K562 (cell line): ENCODE measurements around the gene SMARCC1. TPM values are rescaled to one million over a fixed set of nuclear protein-coding genes. Genes with fewer than 3 reads are reported as not detected.

Experiments used
- ATAC-seq: fragments of 200-7000 bp; cut with Tn5 transposase; 3 replicates; pipeline ENCODE4 v1.9.1; 2020; ENCODE audit warnings: moderate library complexity
- BruUV-seq: library from RNA; stranded (reverse); fragments of 400-500 nt; replicated peaks from 2 replicates; lab custom pipeline; 2021; lab: Mats Ljungman, UMichigan
- CTCF ChIA-PET: fragments of 300-600 bp; formaldehyde crosslinking; extraction: SDS; loops from one replicate; lab custom pipeline; 2021; ENCODE audit warnings: low intra/inter-chr PET ratio; lab: Yijun Ruan, JAX
- POLR2A ChIA-PET: fragments of 300-600, 350-650 bp; sonication (Branson Sonifier 250); formaldehyde crosslinking; extraction: SDS; loops from one replicate; lab custom pipeline; 2021; ENCODE audit warnings: antibody characterized with exemption, inconsistent platforms; lab: Yijun Ruan, JAX
- DNase-seq, 4 experiments: peaks; one replicate each; pipeline versions ENCODE4 v3.0.0 to v3.0.0-alpha.2; 2011 to 2018; ENCODE audit warnings: low spot score in 3 of 4, mixed read lengths in 3 of 4; ENCODE audit errors: extremely low read depth in 1 of 4
- FAIRE-seq: peaks from 2 replicates; lab custom pipeline; 2011; peaks lifted over from hg19 to GRCh38; lab: Jason Lieb, UNC
- H2AFZ ChIP-seq: 2 replicates; pipeline ENCODE4 v1.6.0; 2011; ENCODE audit warnings: low read depth, low read length, control low read depth, inconsistent platforms
- H3K27ac ChIP-seq: fragments of 200-600 bp; 3 replicates; pipeline ENCODE4 v1.8.0; 2011; ENCODE audit warnings: low read depth, mild to moderate bottlenecking, control low read depth, inconsistent platforms, low read length, moderate library complexity, mixed read lengths; ENCODE audit errors: extremely low read depth
- H3K27me3 ChIP-seq, 2 experiments: fragments of 300-600 bp in 1 of 2; 2 replicates in 1 of 2; 3 replicates in 1 of 2; pipeline versions ENCODE4 v1.6.0 to v1.8.0; 2011; ENCODE audit warnings: inconsistent platforms in 2 of 2, low read length in 2 of 2, mild to moderate bottlenecking in 1 of 2, mixed read lengths in 1 of 2, moderate library complexity in 1 of 2; ENCODE audit not compliant: control insufficient read depth in 2 of 2, insufficient read depth in 2 of 2
- H3K36me3 ChIP-seq: fragments of 300-600 bp; 3 replicates; pipeline ENCODE4 v1.8.0; 2011; ENCODE audit warnings: mild to moderate bottlenecking, low read length, inconsistent platforms; ENCODE audit not compliant: control insufficient read depth, insufficient read depth
- H3K4me1 ChIP-seq, 2 experiments: fragments of 200-600 bp in 1 of 2; replicated peaks in 1 of 2; 2 replicates in 1 of 2; 3 replicates in 1 of 2; pipeline versions ENCODE4 v1.5.1 to v1.8.0; 2011; ENCODE audit warnings: inconsistent platforms in 2 of 2, low read length in 2 of 2, mild to moderate bottlenecking in 1 of 2, mixed read lengths in 1 of 2, moderate library complexity in 1 of 2; ENCODE audit not compliant: control insufficient read depth in 2 of 2, insufficient read depth in 2 of 2
- H3K4me2 ChIP-seq: 2 replicates; pipeline ENCODE4 v1.6.1; 2011; ENCODE audit warnings: low read length, control low read depth, inconsistent platforms, mixed read lengths; ENCODE audit not compliant: insufficient read depth
- H3K4me3 ChIP-seq: fragments of 200-600 bp; sonication (generic), shearing (Covaris generic); 2 replicates; pipeline ENCODE4 v1.5.1; 2016; ENCODE audit warnings: control low read depth, inconsistent platforms
- H3K79me2 ChIP-seq: fragments of 200-600 bp; 3 replicates; pipeline ENCODE4 v1.8.0; 2011; ENCODE audit warnings: low read length, inconsistent platforms; ENCODE audit not compliant: control insufficient read depth, insufficient read depth
- H3K9ac ChIP-seq, 2 experiments: 2 replicates each; pipeline versions ENCODE4 v1.6.0 to v1.6.1; 2011; ENCODE audit warnings: low read depth in 2 of 2, low read length in 2 of 2, control low read depth in 1 of 2, inconsistent platforms in 1 of 2, mild to moderate bottlenecking in 1 of 2, mixed read lengths in 1 of 2; ENCODE audit not compliant: insufficient read depth in 1 of 2
- H3K9me1 ChIP-seq: one replicate; pipeline ENCODE4 v1.6.0; 2011; ENCODE audit warnings: inconsistent platforms, mild to moderate bottlenecking, low read length, moderate library complexity; ENCODE audit not compliant: control insufficient read depth, insufficient read depth
- H3K9me3 ChIP-seq: replicated peaks from 2 replicates; pipeline ENCODE4 v1.5.1; 2011; ENCODE audit warnings: low read depth, low read length, inconsistent platforms; ENCODE audit not compliant: control insufficient read depth, insufficient read depth
- H4K20me1 ChIP-seq: replicated peaks from 2 replicates; pipeline ENCODE4 v1.6.1; 2011; ENCODE audit warnings: low read length, inconsistent platforms, mixed read lengths; ENCODE audit not compliant: control insufficient read depth, insufficient read depth
- CC2D1A ChIP-seq: fragments of 450-650 bp; IDR thresholded peaks from 2 replicates; pipeline ENCODE4 v1.6.1; 2017; ENCODE audit warnings: mild to moderate bottlenecking
- ETS2 ChIP-seq: IDR thresholded peaks from 2 replicates; pipeline ENCODE4 v1.6.1; 2016; ENCODE audit warnings: borderline replicate concordance, missing genetic modification characterization, mild to moderate bottlenecking, moderate library complexity, missing compliant biosample characterization; ENCODE audit not compliant: poor library complexity, severe bottlenecking
- NFYB ChIP-seq: IDR thresholded peaks from 2 replicates; pipeline ENCODE4 v1.6.1; 2011; ENCODE audit warnings: mild to moderate bottlenecking, moderate library complexity; ENCODE audit not compliant: insufficient read length; ENCODE audit errors: extremely low read depth
- NR2C2 ChIP-seq, 2 experiments: fragments of 200-800 bp in 1 of 2; sonication (Bioruptor generic) in 1 of 2; sonication (generic) in 1 of 2; formaldehyde crosslinking in 1 of 2; IDR thresholded peaks; 2 replicates each; pipeline versions ENCODE4 v1.6.1 to v1.8.0; 2016 to 2022; ENCODE audit warnings: mild to moderate bottlenecking in 1 of 2, missing compliant biosample characterization in 1 of 2, missing genetic modification characterization in 1 of 2, missing genetic modification reagents in 1 of 2
- PCBP1 ChIP-seq: fragments of 200-400 bp; formaldehyde crosslinking; IDR thresholded peaks from 2 replicates; pipeline ENCODE4 v1.6.1; 2018; ENCODE audit warnings: mild to moderate bottlenecking, low read depth, low read length; ENCODE audit not compliant: poor library complexity, severe bottlenecking
- RFX1 ChIP-seq: fragments of 450-650 bp; IDR thresholded peaks from 2 replicates; pipeline ENCODE4 v1.6.1; 2016; ENCODE audit warnings: mild to moderate bottlenecking, moderate library complexity
- ZC3H4 ChIP-seq: sonication (generic); formaldehyde crosslinking; IDR thresholded peaks from 2 replicates; pipeline ENCODE4 v1.9.0; 2021; ENCODE audit warnings: missing genetic modification reagents, borderline replicate concordance
- ZNF311 ChIP-seq: fragments of 250-450 bp; sonication (Bioruptor Pico); IDR thresholded peaks from 2 replicates; pipeline ENCODE4 v1.4.0; 2020; ENCODE audit warnings: mild to moderate bottlenecking, moderate library complexity
- ZNF431 ChIP-seq: sonication (generic); formaldehyde crosslinking; IDR thresholded peaks from 2 replicates; pipeline ENCODE4 v1.8.0; 2022; ENCODE audit warnings: mild to moderate bottlenecking, missing genetic modification reagents
- ZNF75A ChIP-seq: fragments of 450-650 bp; formaldehyde crosslinking; IDR thresholded peaks from 2 replicates; pipeline ENCODE4 v1.4.0; 2020; ENCODE audit warnings: mild to moderate bottlenecking
- ZNF830 ChIP-seq: fragments of 250-450 bp; sonication (Bioruptor Pico); IDR thresholded peaks from 2 replicates; pipeline ENCODE4 v1.5.0; 2021; ENCODE audit warnings: mild to moderate bottlenecking
- WGBS: fragments of 100-300 bp; shearing (Covaris generic); methylation state at CpG from one replicate; pipeline ENCODE4 v1.1.6; 2016; ENCODE audit warnings: low coverage, mixed read lengths; ENCODE audit not compliant: insufficient coverage; ENCODE audit errors: missing lambda C conversion rate; 5-methylcytosine and 5-hydroxymethylcytosine counted together
- in situ Hi-C: fragments of 300-500 bp; cut with MboI; formaldehyde crosslinking; loops from 4 replicates; pipeline ENCODE4 v1.15.0; 2018; ENCODE audit warnings: inconsistent platforms, mixed read lengths
- intact Hi-C: fragments of 100-400 bp; cut with micrococcal nuclease; formaldehyde crosslinking; loops from 2 replicates; pipeline ENCODE4 v1.14.2; 2022
- polyA plus RNA-seq, 8 experiments: library from polyadenylated mRNA; depleted of rRNA in 4 of 8; stranded (reverse) in 5 of 8; unstranded in 3 of 8; fragments of >200 nt; fragmentation: Nextera tagmentation in 2 of 8; fragmentation: Illumina TruSeq in 1 of 8; extraction: Ambion mirVana in 2 of 8; extraction: Trizol in 1 of 8; gene quantifications; 2 replicates each; pipeline versions ENCODE4 v1.2.1 to v1.2.3, GENCODE V29; 2011 to 2014; ENCODE audit warnings: inconsistent platforms in 1 of 8, missing spikeins in 1 of 8
- total RNA-seq, 7 experiments: library from RNA; depleted of rRNA in 6 of 7; stranded (reverse); fragments of >200 nt in 6 of 7; fragmentation: Illumina TruSeq in 2 of 7; extraction: Trizol in 2 of 7; gene quantifications; 2 replicates each; pipeline versions ENCODE4 v1.2.1 to v1.2.3, GENCODE V29; 2011 to 2021; ENCODE audit warnings: low replicate concordance in 1 of 7
- TF ChIP-seq, protein P1 (sequence below): fragments of 250-450 bp; sonication (Bioruptor Pico); IDR thresholded peaks from 2 replicates; pipeline ENCODE4 v1.8.0; 2022; ENCODE audit warnings: inconsistent platforms
- TF ChIP-seq, protein P2 (sequence below): IDR thresholded peaks from 2 replicates; pipeline ENCODE4 v1.6.1; 2016; ENCODE audit warnings: missing genetic modification characterization, missing compliant biosample characterization
- TF ChIP-seq, protein P3 (sequence below): fragments of 250-450 bp; sonication (Bioruptor Pico); IDR thresholded peaks from 2 replicates; pipeline ENCODE4 v1.5.0; 2021
- TF ChIP-seq, protein P4 (sequence below), 2 experiments: IDR thresholded peaks; 2 replicates each; pipeline ENCODE4 v1.6.1; 2011; ENCODE audit warnings: borderline replicate concordance in 1 of 2, control low read depth in 1 of 2, low read depth in 1 of 2, low read length in 1 of 2, mild to moderate bottlenecking in 1 of 2, mixed read lengths in 1 of 2, moderate library complexity in 1 of 2; ENCODE audit not compliant: insufficient read depth in 1 of 2, insufficient read length in 1 of 2, poor library complexity in 1 of 2, severe bottlenecking in 1 of 2; ENCODE audit errors: extremely low read depth in 1 of 2
- TF ChIP-seq, protein P5 (sequence below): fragments of 450-650 bp; conservative IDR thresholded peaks from 2 replicates; pipeline ENCODE4 v1.6.1; 2016; ENCODE audit warnings: missing genetic modification characterization, low read depth, mild to moderate bottlenecking, missing compliant biosample characterization, moderate library complexity

Gene SMARCC1
- total and polyA plus RNA-seq, 9 of the 15 experiments (the other 6 are each of a cell fraction or from before 2014, with no cell fraction given) = 20.7 to 199 (median 66.0) TPM

DNA sequence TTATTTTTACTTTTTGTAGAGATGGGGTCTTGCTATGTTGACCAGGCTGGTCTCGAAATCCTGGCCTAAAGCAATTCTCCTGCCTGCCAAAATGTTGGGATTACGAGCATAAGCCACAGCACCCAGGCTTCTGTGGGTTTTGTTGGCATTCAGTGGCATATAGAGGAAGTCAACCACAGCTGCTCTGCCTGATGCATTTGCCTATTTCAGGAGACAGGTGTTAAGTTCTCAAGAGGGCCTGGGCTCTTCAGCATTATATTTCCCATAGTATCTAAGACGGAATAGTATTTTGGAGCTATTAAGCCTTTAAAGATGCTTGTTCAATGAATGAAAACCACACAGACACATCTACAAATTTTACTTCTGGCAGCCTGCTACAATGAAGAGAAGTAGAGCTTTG is 129.6 kb downstream of the SMARCC1 start:
- no peak for DNase-seq
- H3K9me3 ChIP-seq = no peaks in the 10 kb centered on the region
- H3K27ac ChIP-seq = no peak overlapping the region
- no peak for ATAC-seq
- H3K4me2 ChIP-seq = no peak overlapping the region
- WGBS = 96% methylated on average over 3 of the region's 3 CpGs
- FAIRE-seq = no peak
- no peak overlapping the region for H3K4me3 ChIP-seq
- POLR2A ChIA-PET = interaction anchor here (0.7 to 1.1 kb wide), 2 partner anchors 11 to 14 kb away, joined by 3 to 5 read pairs; no protein-coding TSS in a partner anchor
- no peaks in the 10 kb centered on the region for H4K20me1 ChIP-seq
- H3K9me1 ChIP-seq = no peaks in the 10 kb centered on the region
- no peak overlapping the region for H2AFZ ChIP-seq
- no peak overlapping the region for H3K9ac ChIP-seq
- BruUV-seq = no TSS peak
- H3K79me2 ChIP-seq = peaks cover 34% of the 10 kb centered on the region; the same call in 1 of the 3 replicates
- no peaks in the 10 kb centered on the region for H3K4me1 ChIP-seq
- intact Hi-C loops = no loop called here
- H3K36me3 ChIP-seq = peaks cover 85% of the 10 kb centered on the region
- CTCF ChIA-PET = no interaction called here
- in situ Hi-C loops = no loop called here
- no peaks in the 10 kb centered on the region for H3K27me3 ChIP-seq
- TF ChIP-seq ZNF431 (CRISPR knock-in tag) (no peak), CC2D1A (no peak), ZNF311 (CRISPR knock-in tag) (no peak), NFYB (no peak), ZNF830 (no peak), ZNF75A (no peak), ETS2 (no peak), RFX1 (no peak), NR2C2 (CRISPR knock-in tag; IDR thresholded peaks at IDR 0.05) (no peak), NR2C2 (tag; IDR thresholded peaks at IDR 0.05) (no peak), PCBP1 (no peak), ZC3H4 (CRISPR knock-in tag) (no peak)
- TF ChIP-seq, protein P1, sequence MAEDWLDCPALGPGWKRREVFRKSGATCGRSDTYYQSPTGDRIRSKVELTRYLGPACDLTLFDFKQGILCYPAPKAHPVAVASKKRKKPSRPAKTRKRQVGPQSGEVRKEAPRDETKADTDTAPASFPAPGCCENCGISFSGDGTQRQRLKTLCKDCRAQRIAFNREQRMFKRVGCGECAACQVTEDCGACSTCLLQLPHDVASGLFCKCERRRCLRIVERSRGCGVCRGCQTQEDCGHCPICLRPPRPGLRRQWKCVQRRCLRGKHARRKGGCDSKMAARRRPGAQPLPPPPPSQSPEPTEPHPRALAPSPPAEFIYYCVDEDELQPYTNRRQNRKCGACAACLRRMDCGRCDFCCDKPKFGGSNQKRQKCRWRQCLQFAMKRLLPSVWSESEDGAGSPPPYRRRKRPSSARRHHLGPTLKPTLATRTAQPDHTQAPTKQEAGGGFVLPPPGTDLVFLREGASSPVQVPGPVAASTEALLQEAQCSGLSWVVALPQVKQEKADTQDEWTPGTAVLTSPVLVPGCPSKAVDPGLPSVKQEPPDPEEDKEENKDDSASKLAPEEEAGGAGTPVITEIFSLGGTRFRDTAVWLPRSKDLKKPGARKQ (CRISPR knock-in tag) = no peak
- TF ChIP-seq, protein P2, sequence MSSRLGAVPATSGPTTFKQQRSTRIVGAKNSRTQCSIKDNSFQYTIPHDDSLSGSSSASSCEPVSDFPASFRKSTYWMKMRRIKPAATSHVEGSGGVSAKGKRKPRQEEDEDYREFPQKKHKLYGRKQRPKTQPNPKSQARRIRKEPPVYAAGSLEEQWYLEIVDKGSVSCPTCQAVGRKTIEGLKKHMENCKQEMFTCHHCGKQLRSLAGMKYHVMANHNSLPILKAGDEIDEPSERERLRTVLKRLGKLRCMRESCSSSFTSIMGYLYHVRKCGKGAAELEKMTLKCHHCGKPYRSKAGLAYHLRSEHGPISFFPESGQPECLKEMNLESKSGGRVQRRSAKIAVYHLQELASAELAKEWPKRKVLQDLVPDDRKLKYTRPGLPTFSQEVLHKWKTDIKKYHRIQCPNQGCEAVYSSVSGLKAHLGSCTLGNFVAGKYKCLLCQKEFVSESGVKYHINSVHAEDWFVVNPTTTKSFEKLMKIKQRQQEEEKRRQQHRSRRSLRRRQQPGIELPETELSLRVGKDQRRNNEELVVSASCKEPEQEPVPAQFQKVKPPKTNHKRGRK = no peak
- TF ChIP-seq, protein P3, sequence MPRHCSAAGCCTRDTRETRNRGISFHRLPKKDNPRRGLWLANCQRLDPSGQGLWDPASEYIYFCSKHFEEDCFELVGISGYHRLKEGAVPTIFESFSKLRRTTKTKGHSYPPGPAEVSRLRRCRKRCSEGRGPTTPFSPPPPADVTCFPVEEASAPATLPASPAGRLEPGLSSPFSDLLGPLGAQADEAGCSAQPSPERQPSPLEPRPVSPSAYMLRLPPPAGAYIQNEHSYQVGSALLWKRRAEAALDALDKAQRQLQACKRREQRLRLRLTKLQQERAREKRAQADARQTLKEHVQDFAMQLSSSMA (CRISPR knock-in tag) = no peak
- TF ChIP-seq, protein P4, sequence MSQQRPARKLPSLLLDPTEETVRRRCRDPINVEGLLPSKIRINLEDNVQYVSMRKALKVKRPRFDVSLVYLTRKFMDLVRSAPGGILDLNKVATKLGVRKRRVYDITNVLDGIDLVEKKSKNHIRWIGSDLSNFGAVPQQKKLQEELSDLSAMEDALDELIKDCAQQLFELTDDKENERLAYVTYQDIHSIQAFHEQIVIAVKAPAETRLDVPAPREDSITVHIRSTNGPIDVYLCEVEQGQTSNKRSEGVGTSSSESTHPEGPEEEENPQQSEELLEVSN (IDR thresholded peaks at IDR 0.05; ENCODE audit: borderline replicate concordance in 1 of 2, extremely low read depth in 1 of 2, insufficient read depth in 1 of 2, insufficient read length in 1 of 2, low read depth in 1 of 2, low read length in 1 of 2, poor library complexity in 1 of 2, severe bottlenecking in 1 of 2) = no peak
- TF ChIP-seq, protein P5, sequence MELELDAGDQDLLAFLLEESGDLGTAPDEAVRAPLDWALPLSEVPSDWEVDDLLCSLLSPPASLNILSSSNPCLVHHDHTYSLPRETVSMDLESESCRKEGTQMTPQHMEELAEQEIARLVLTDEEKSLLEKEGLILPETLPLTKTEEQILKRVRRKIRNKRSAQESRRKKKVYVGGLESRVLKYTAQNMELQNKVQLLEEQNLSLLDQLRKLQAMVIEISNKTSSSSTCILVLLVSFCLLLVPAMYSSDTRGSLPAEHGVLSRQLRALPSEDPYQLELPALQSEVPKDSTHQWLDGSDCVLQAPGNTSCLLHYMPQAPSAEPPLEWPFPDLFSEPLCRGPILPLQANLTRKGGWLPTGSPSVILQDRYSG (tag) = no peak
